Activated T-helper 1 cell treated with anti-CD3 and anti-CD28 coated beads, Interleukin-12 subunit alpha, Interleukin-12 subunit beta, Interleukin-2, Interleukin-4 antibody, amounts not matched to agents 30 ng/mL and 10 ng/mL and 1 ng/mL, durations not matched to agents 14 hours and 24 hours and 36 hours (primary cell): Measurements from ENCODE around the gene NCAM2. TPM values are rescaled to one million over a fixed set of nuclear protein-coding genes. Genes with fewer than 3 reads are reported as not detected.

Experiments
- DNase-seq: peaks from one replicate; pipeline ENCODE4 v3.0.0; 2021; ENCODE audit warnings: low spot score
- H3K27ac Mint-ChIP-seq: one replicate; pipeline ENCODE4 v1.8.0; 2021; ENCODE audit warnings: mild to moderate bottlenecking, mixed read lengths
- H3K27me3 Mint-ChIP-seq: one replicate; pipeline ENCODE4 v1.8.0; 2022; ENCODE audit warnings: mild to moderate bottlenecking, moderate library complexity, mixed read lengths; ENCODE audit not compliant: insufficient read depth
- H3K36me3 Mint-ChIP-seq: one replicate; pipeline ENCODE4 v1.8.0; 2021; ENCODE audit warnings: low read depth, mixed read lengths
- H3K4me1 Mint-ChIP-seq: one replicate; pipeline ENCODE4 v1.8.0; 2021; ENCODE audit warnings: low read depth, mixed read lengths
- H3K4me3 Mint-ChIP-seq: one replicate; pipeline ENCODE4 v1.8.0; 2021; ENCODE audit warnings: mild to moderate bottlenecking, moderate library complexity, mixed read lengths
- H3K9me3 Mint-ChIP-seq: one replicate; pipeline ENCODE4 v1.8.0; 2021; ENCODE audit warnings: mixed read lengths
- intact Hi-C: fragments of 100-400 bp; cut with micrococcal nuclease; formaldehyde crosslinking; loops from one replicate; pipeline ENCODE4 v1.15.1; 2024
- total RNA-seq: library from RNA; stranded (reverse); gene quantifications from 2 replicates; pipeline ENCODE4 v1.2.3, GENCODE V29; 2022

NCAM2 gene
- total RNA-seq, 1 donor from 2014 or later = not detected

GRCh38 chr21:21196848-21197247, 198.6 kb downstream of the NCAM2 start:
- no peak for DNase-seq
- Mint-ChIP-seq H3K4me1 (peaks cover 45% of the 10 kb centered on the region), H3K27me3 (no peaks in the 10 kb centered on the region), H3K36me3 (peaks cover 3% of the 10 kb centered on the region), H3K4me3 (no peak overlapping the region), H3K27ac (no peak overlapping the region), H3K9me3 (no peaks in the 10 kb centered on the region)
- intact Hi-C loops = no loop called here

DNA sequence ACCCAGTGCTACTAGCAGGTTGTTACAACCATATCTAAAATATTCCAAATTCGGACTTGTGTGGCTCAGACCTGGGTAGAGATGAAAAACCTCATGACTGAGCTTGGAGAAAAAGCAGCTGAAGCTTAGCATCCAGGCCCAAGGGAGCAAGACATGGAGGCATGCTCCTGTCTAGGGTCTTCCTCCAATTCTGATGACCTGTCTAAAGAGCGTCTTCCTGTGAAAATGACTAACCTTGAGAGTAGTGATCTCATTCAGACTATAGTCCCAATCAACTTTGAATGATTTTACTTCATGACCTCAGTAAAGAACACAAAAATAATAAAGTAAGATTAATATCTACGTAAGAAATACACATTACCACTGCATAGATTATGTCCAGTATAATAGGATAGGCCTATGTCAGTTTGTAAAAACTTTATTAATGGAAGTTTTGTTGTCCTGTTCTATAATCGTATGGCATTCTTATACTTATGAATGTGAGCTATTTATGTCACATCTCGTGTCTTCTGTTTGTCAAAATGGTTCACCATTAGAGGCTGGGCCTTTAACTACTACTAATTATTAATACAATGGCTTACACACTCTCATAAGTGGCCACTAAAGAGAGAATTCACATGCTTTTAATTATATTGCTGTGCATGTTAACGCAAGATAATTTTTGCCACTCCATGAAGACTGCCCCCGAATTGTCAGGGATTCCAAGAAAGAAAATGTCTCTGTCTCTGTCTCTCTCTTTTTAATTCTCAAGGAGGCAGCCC, 201.3 kb downstream of the NCAM2 start:
- Mint-ChIP-seq H3K4me3 (peak overlapping the region; percentile 64), H3K27ac (peak overlapping the region; percentile 91), H3K9me3 (peaks cover 7% of the 10 kb centered on the region), H3K27me3 (no peaks in the 10 kb centered on the region), H3K36me3 (peaks cover 3% of the 10 kb centered on the region), H3K4me1 (peaks cover 43% of the 10 kb centered on the region)
- intact Hi-C loops = loop anchor here (2.0 to 5.0 kb wide), 3 partner anchors 13 to 32 kb away; no protein-coding TSS in a partner anchor
- no peak for DNase-seq

- Mint-ChIP-seq H3K27me3 (no peaks in the 10 kb centered on the region), H3K4me1 (peaks cover 43% of the 10 kb centered on the region), H3K27ac (peak overlapping the region; percentile 91), H3K36me3 (peaks cover 3% of the 10 kb centered on the region), H3K4me3 (peak overlapping the region; percentile 64), H3K9me3 (peaks cover 7% of the 10 kb centered on the region)
- peak; percentile 11 for DNase-seq
- intact Hi-C loops = loop anchor here (2.0 to 5.0 kb wide), 3 partner anchors 14 to 33 kb away; no protein-coding TSS in a partner anchor
Measured at GRCh38 chr21:21200103-21200938, 202.1 kb downstream of the NCAM2 start.

DNA sequence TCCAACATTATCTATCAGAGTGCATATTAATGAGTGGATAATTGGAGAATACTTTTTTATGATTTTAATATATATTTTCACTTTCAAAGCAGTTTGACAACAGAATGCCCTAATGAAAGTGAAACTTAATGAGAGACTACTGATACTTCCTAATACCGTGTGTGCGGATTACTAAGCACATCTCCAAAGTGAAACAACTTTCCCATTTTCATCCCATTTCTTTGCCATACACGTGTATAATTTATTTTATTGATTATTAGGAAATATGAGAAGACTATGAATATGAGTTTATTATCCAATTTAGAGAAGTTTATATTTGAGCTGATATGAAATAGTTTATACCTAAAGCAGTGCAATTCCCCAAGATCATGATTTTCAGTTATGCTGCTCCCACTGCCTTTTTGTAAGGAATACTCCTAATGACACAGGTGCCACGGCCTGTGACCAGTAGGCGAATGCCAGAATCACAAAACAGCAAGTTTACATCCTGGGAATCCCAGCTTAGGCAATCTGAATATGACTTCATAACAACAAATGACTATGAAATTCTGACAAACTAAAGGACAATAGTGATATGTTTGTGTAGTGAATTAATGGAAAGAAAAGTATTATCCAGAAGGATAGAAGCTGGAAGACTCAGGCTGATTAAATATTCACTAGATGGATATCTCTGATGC, 202.9 kb downstream of the NCAM2 start:
- Mint-ChIP-seq H3K36me3 (peaks cover 3% of the 10 kb centered on the region), H3K27ac (peak overlapping the region; percentile 74), H3K4me3 (no peak overlapping the region), H3K27me3 (no peaks in the 10 kb centered on the region), H3K4me1 (peaks cover 43% of the 10 kb centered on the region), H3K9me3 (peaks cover 7% of the 10 kb centered on the region)
- intact Hi-C loops = loop anchor here (2.0 to 5.0 kb wide), 3 partner anchors 14 to 34 kb away; no protein-coding TSS in a partner anchor
- DNase-seq = no peak

- H3K4me1 Mint-ChIP-seq = peaks cover 33% of the 10 kb centered on the region
- intact Hi-C loops = loop anchor here (5.0 kb wide), 1 partner anchor 37 kb away; no protein-coding TSS in a partner anchor
- no peak for DNase-seq
- peaks cover 9% of the 10 kb centered on the region for H3K27me3 Mint-ChIP-seq
- peaks cover 7% of the 10 kb centered on the region for H3K9me3 Mint-ChIP-seq
- peaks cover 3% of the 10 kb centered on the region for H3K36me3 Mint-ChIP-seq
- H3K27ac Mint-ChIP-seq = no peak overlapping the region
- no peak overlapping the region for H3K4me3 Mint-ChIP-seq
Measured at GRCh38 chr21:21203822-21204339, 205.7 kb downstream of the NCAM2 start.

DNA sequence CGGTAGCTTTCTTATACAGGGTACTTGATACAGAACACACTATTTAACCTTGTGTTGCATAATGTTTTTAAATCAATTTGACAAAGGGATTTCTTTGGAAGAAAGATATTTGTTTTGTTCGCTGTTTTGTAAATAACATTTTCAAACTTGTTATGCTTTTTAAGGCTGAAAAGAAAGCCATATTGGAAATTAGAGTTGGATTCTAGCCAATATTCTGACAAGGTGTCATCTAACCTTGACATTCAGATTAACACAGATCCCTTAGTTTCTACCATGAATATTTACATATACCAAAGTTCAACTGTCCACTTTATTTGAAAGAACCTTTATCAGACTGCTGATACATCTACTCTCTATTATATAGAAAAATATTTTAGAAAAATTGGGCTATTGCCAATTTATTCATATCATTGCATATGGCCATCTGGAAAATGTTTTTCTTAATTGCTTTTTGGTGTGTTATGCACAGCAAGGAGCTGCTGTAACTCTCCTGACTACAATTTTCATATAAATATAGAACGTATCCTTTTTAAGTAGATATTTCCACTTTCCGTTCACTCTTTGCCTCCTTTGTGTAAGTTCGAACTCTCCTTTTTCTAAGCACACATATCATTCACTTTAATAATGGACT, 206.3 kb downstream of the NCAM2 start:
- Mint-ChIP-seq H3K9me3 (peaks cover 7% of the 10 kb centered on the region), H3K27me3 (peaks cover 9% of the 10 kb centered on the region), H3K36me3 (no peaks in the 10 kb centered on the region), H3K4me1 (peaks cover 27% of the 10 kb centered on the region), H3K4me3 (no peak overlapping the region), H3K27ac (no peak overlapping the region)
- intact Hi-C loops = loop anchor here (5.0 kb wide), 1 partner anchor 37 kb away; no protein-coding TSS in a partner anchor
- DNase-seq = no peak

DNA sequence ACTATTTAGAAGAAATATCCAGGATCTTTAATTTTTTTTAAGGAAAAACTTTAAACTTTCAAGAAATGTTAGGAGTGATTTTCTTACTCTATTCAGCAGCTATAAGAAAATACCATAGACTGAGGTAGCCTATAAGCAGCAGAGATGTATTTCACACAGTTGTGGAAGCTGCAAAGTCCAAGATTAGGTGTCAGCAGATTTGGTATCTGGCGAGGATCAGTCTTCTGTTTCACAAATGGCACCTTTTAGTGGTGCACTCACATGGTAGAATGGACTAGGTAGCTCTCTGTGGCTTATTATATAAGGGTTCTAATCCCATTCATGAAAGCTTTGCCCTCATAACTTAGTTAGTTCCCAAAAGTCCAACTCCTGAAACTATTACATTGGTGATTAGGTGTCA, 207.4 kb downstream of the NCAM2 start:
- Mint-ChIP-seq H3K4me3 (no peak overlapping the region), H3K36me3 (no peaks in the 10 kb centered on the region), H3K27ac (no peak overlapping the region), H3K27me3 (peaks cover 9% of the 10 kb centered on the region), H3K9me3 (peaks cover 7% of the 10 kb centered on the region), H3K4me1 (peaks cover 16% of the 10 kb centered on the region)
- intact Hi-C loops = no loop called here
- DNase-seq = no peak

DNA sequence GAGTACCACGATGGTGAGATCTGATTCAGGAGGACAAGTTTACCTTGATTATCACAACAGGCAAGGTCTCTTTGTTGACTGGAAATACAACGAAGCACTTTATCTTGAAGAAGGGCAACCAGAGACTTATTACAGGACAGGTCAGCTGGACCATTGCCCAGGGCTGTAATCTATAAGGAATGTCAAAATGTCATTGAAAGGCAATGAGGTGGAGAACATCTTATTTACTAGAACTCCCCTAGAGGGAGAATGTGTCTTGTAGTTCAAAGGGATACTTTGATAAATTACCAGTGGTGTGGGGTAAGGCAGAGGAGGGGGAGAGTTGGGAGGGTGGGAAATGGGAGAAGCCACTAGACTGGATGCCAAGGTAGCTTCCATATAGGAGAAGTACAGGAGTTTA, 212.3 kb downstream of the NCAM2 start:
- H3K9me3 Mint-ChIP-seq = no peaks in the 10 kb centered on the region
- no peak overlapping the region for H3K4me3 Mint-ChIP-seq
- H3K27me3 Mint-ChIP-seq = peaks cover 9% of the 10 kb centered on the region
- H3K4me1 Mint-ChIP-seq = no peaks in the 10 kb centered on the region
- DNase-seq = no peak
- H3K36me3 Mint-ChIP-seq = no peaks in the 10 kb centered on the region
- H3K27ac Mint-ChIP-seq = no peak overlapping the region
- intact Hi-C loops = no loop called here

DNA sequence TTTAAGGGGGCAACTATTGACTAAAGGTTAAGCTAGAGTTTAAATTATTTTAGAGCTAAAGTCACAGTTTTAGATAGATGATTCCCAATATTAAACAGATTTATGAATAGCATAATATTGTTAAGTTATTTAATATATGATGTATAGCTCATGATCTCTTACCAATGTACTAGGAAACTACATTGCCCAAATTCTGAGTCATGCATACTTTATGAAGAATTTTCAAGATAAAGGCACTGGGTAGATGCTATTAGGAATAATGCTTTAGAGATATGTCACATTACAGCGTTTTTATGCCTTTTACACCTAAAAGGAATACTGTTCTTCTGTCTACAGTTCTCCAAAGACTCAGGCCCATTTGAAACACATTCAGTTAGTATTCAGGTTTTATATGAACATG, 215.1 kb downstream of the NCAM2 start:
- no peaks in the 10 kb centered on the region for H3K9me3 Mint-ChIP-seq
- no peaks in the 10 kb centered on the region for H3K4me1 Mint-ChIP-seq
- H3K27ac Mint-ChIP-seq = no peak overlapping the region
- H3K4me3 Mint-ChIP-seq = no peak overlapping the region
- intact Hi-C loops = no loop called here
- no peak for DNase-seq
- peaks cover 2% of the 10 kb centered on the region for H3K27me3 Mint-ChIP-seq
- H3K36me3 Mint-ChIP-seq = no peaks in the 10 kb centered on the region

DNA sequence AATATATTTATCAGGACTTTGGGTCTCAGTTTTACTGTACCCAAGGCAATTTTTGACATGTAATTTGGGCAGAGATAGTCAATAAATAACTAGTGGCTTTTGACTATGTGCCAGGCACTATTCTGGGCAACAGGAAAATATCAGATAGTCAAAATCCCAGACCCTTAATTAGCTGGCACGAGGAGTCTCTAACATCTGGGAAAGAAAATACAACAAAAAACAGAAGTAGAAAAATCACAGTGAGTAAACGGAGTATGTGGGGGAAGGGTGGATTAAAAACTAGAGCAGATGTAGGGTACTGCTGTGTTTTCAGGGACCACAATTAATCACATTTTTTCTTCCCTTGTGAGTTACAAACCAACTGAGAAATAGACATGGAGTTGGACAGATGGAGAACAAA, 217.8 kb downstream of the NCAM2 start:
- intact Hi-C loops = no loop called here
- Mint-ChIP-seq H3K4me3 (no peak overlapping the region), H3K4me1 (no peaks in the 10 kb centered on the region), H3K9me3 (no peaks in the 10 kb centered on the region), H3K27ac (no peak overlapping the region), H3K36me3 (no peaks in the 10 kb centered on the region), H3K27me3 (peaks cover 2% of the 10 kb centered on the region)
- DNase-seq = no peak

DNA sequence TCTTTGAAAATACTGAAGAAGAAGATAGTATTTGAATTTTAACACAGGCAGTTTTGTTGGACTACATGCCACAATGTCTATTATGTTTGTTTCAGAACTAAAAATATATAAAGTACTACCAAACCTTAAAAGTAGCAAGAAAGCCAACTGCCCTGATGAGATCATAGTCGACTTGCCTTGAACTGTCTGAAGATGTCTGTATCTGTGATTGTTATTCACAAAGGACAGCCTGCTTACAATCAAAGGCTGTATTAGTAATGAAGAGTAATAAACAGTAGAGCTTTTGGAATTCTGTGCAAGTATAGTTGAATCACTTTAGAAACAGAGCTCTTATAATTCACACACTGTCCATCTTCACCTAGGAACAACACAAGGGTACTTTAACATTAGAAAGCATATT, 228.3 kb downstream of the NCAM2 start:
- no peak overlapping the region for H3K27ac Mint-ChIP-seq
- no peak overlapping the region for H3K4me3 Mint-ChIP-seq
- peaks cover 11% of the 10 kb centered on the region for H3K9me3 Mint-ChIP-seq
- H3K27me3 Mint-ChIP-seq = no peaks in the 10 kb centered on the region
- intact Hi-C loops = no loop called here
- no peaks in the 10 kb centered on the region for H3K4me1 Mint-ChIP-seq
- H3K36me3 Mint-ChIP-seq = no peaks in the 10 kb centered on the region
- DNase-seq = no peak

GRCh38 chr21:21230672-21231071, 232.5 kb downstream of the NCAM2 start:
- Mint-ChIP-seq H3K36me3 (no peaks in the 10 kb centered on the region), H3K27ac (no peak overlapping the region), H3K9me3 (peaks cover 3% of the 10 kb centered on the region), H3K27me3 (peaks cover 4% of the 10 kb centered on the region), H3K4me3 (no peak overlapping the region), H3K4me1 (no peaks in the 10 kb centered on the region)
- intact Hi-C loops = no loop called here
- no peak for DNase-seq
